ENCODE results near the gene PLPPR1. TPM values are rescaled to one million over a fixed set of nuclear protein-coding genes. Genes with fewer than 3 reads are reported as not detected.
A peak's percentile ranks its signal among the peaks of the same experiment; 100 is the strongest.

The PLPPR1 gene
- total RNA-seq, 1 experiment from 2014 or later: 2.4 TPM

- H4K91ac ChIP-seq (ENCODE audit: insufficient read length, low read depth, low read length): no peak overlapping the region
- H4K5ac ChIP-seq (ENCODE audit: insufficient read length, low read depth, low read length): no peak overlapping the region
- no peak overlapping the region for H3K4me2 ChIP-seq (ENCODE audit: insufficient read depth, insufficient read length, low read length)
- no peak overlapping the region for H2BK15ac ChIP-seq (ENCODE audit: low read depth, low read length)
- WGBS (ENCODE audit: extremely low coverage, insufficient read length, low lambda C conversion rate): no CpG with 5 or more reads among the region's 1 CpG
- H3K23me2 ChIP-seq (ENCODE audit: insufficient read length, low read depth, low read length, poor library complexity, severe bottlenecking): no peaks in the 10 kb centered on the region
- no peak overlapping the region for H3K18ac ChIP-seq (ENCODE audit: insufficient read length, low read depth, low read length)
- Mint-ChIP-seq H3K9me3 (peaks cover 2 to 6% of the 10 kb centered on the region in 2 experiments; a peak in 4 of 5 replicates), H3K4me3 (no peak overlapping the region), H3K36me3 (ENCODE audit: insufficient read depth in 1 of 3, low read depth in 3 of 3) (peaks cover 2 to 3% (median 3%) of the 10 kb centered on the region in 3 experiments; a peak in 6 of 7 replicates), H3K27me3 (ENCODE audit: low read depth) (no peaks in the 10 kb centered on the region; the same call in 1 of the 2 replicates), H3K4me1 (peaks cover 0 to 2% of the 10 kb centered on the region in 2 experiments; a peak in 1 of 4 replicates), H3K27ac (0 out of 7 replicates have a peak overlapping the region, but pooled peaks of 1 of the 3 experiments have one; percentile 47)
- no peak overlapping the region for H3K23ac ChIP-seq (ENCODE audit: insufficient read length, low read depth, low read length)
- no peak overlapping the region for H2BK12ac ChIP-seq (ENCODE audit: insufficient read length, low read depth, low read length)
- DNase-seq: no peak
- no peaks in the 10 kb centered on the region for H3K79me1 ChIP-seq (ENCODE audit: insufficient read depth, low read depth, low read length, poor library complexity, severe bottlenecking)
- no peak overlapping the region for H2AFZ ChIP-seq (ENCODE audit: low read length)
- no peak overlapping the region for H2BK20ac ChIP-seq (ENCODE audit: low read depth, low read length, poor library complexity, severe bottlenecking)
- no peaks in the 10 kb centered on the region for H3K79me2 ChIP-seq (ENCODE audit: insufficient read depth, low read length)
- H2BK5ac ChIP-seq (ENCODE audit: insufficient read length, low read length): no peak overlapping the region
- no peaks in the 10 kb centered on the region for H3K27me3 ChIP-seq (ENCODE audit: insufficient read depth, low read length)
- H3K4me1 ChIP-seq (ENCODE audit: insufficient read depth, low read length): no peaks in the 10 kb centered on the region
- no peak overlapping the region for H3T11ph ChIP-seq (ENCODE audit: low read length)
- no peak overlapping the region for H3K4ac ChIP-seq (ENCODE audit: low read depth, low read length)
- no peak overlapping the region for H2BK120ac ChIP-seq (ENCODE audit: low read depth, low read length, poor library complexity, severe bottlenecking)
- no peak overlapping the region for H3K27ac ChIP-seq (ENCODE audit: insufficient read length, low read depth, low read length)
- H4K20me1 ChIP-seq (ENCODE audit: control insufficient read depth, insufficient read depth, insufficient read length): no peaks in the 10 kb centered on the region
- no peak overlapping the region for H4K8ac ChIP-seq (replicated peaks; ENCODE audit: insufficient read length, low read depth, low read length)
- H3K14ac ChIP-seq (ENCODE audit: insufficient read depth, low read length): no peak overlapping the region
- H3K9ac ChIP-seq (ENCODE audit: extremely low read depth, insufficient read length, low read length): no peak overlapping the region
- no peak for TF ChIP-seq CTCF (conservative IDR thresholded peaks at IDR 0.05)
- H3K9me3 ChIP-seq (ENCODE audit: control insufficient read depth, low read depth, low read length): no peaks in the 10 kb centered on the region
- no peak overlapping the region for H2AK5ac ChIP-seq (ENCODE audit: insufficient read length, low read length)
- H3K56ac ChIP-seq (ENCODE audit: insufficient read length, low read depth, low read length): no peak overlapping the region
Measured at GRCh38 chr9:101332362-101332761, 303.8 kb downstream of the PLPPR1 start.
